Rectal smooth muscle tissue (tissue), 1 donor: ENCODE measurements around the gene NUDC.
"Not testable (repeated sequence)": the region's sequence is repeated elsewhere in the genome, so short reads cannot be mapped to it uniquely, and the experiment has no call there.

Experiments
- H3K27ac ChIP-seq: one replicate; pipeline ENCODE4 v1.7.0; 2013; ENCODE audit warnings: low read depth, low read length, inconsistent platforms
- H3K27me3 ChIP-seq: one replicate; pipeline ENCODE4 v1.7.0; 2013; ENCODE audit warnings: low read length; ENCODE audit not compliant: control insufficient read depth, insufficient read depth
- H3K36me3 ChIP-seq: one replicate; pipeline ENCODE4 v1.7.0; 2013; ENCODE audit warnings: low read length; ENCODE audit not compliant: control insufficient read depth, insufficient read depth
- H3K4me1 ChIP-seq: one replicate; pipeline ENCODE4 v1.7.0; 2013; ENCODE audit warnings: low read length; ENCODE audit not compliant: control insufficient read depth, insufficient read depth
- H3K4me3 ChIP-seq: one replicate; pipeline ENCODE4 v1.7.0; 2013; ENCODE audit warnings: low read length
- H3K9ac ChIP-seq: one replicate; pipeline ENCODE4 v1.7.0; 2013; ENCODE audit warnings: low read length

Gene NUDC

DNA sequence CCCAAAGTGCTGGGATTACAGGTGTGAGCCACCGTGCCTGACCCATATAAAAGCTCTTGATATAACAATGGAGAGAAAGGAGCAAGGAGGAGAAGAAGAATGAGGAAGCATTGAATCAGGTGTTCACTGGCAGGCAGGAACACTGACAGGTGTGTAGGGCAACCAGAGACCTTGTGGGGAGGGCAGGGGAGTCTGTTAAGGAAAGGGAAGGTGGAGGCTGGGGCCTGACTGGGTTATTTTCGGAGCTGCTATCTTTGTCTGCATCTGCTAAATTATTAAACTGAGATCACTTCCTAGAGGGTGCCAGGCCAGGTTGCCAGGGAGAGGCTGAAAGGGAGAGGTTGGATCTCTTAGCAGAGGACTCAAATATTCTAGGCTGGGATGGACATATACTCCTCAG is 65.1 kb downstream of the NUDC start:
- Histone ChIP-seq H3K27ac (no peak overlapping the region), H3K36me3 (no peaks in the 10 kb centered on the region), H3K9ac (no peak overlapping the region), H3K4me1 (no peaks in the 10 kb centered on the region), H3K4me3 (no peak overlapping the region), H3K27me3 (peaks cover 3% of the 10 kb centered on the region)

DNA sequence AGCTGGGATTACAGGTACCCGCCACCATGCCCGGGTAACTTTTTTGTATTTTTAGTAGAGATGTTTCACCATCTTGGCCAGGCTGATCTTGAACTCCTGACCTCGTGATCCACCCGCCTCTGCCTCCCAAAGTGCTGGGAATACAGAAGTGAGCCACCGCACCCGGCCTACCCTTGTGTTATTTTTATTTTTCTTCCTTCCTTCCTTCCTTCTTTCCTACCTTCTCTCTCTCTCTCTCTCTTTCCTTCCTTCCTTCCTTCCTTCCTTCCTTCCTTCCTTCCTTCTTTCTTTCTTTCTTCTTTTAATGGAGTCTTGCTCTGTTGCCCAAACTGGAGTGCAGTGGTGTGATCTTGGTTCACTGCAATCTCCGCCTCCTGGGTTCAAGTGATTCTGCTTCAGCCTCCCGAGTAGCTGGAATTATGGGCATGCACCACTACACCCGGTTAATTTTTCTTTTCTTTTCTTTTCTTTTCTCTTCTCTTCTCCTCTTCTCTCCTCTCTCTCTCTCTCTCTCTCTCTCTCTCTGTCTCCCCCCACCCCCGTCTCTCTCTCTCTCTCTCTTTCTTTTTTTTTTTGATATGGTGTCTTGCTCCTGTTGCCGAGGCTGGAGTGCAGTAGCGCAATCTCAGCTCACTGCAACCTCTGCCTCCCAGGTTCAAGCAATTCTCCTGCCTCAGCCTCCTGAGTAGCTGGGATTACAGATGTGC is 68.0 kb downstream of the NUDC start:
- not testable (repeated sequence) for H3K9ac ChIP-seq, H3K4me3 ChIP-seq, H3K27ac ChIP-seq, H3K27me3 ChIP-seq, H3K4me1 ChIP-seq, H3K36me3 ChIP-seq

DNA sequence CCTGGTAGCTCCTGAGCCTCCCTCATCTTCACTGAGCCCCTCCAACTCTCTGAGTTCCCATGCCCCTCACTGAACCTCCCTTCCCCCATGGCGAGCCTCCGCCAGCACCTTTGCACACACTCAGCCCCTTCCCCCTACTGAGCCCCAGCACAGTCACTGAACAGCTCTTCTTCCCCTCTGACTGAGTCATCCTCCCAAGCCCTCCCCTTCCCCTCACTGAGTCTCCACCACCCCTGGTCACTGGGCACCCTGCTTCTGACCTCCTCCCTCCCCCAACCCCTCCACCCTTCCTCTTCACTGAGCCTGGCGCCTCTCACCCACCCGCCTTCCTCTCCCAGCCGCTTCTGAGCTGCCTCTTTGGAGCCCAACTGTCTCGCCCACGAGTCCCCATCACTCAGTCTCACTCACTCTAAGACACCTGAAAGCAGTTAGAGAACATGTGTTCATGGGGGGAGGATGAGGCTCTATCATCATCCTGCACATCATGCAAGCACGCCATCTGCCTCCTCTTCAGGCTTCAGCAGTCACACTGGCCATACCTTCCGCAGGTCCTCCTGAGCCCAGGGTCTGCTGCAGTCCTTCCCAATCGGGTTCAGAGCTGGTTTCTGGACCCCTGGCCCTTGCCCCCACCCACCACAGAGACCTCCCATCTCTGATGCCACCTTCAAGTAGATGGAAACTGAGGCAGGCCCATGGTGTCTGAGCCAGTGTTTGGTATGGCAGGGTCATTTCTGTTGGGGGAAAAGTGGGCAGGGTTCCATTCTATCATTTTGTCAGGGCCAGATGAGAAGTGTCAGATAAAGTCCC is 70.0 kb downstream of the NUDC start:
- H3K9ac ChIP-seq, result no peak overlapping the region
- no peak overlapping the region for H3K4me3 ChIP-seq
- H3K27me3 ChIP-seq, result peaks cover 17% of the 10 kb centered on the region
- peaks cover 7% of the 10 kb centered on the region for H3K4me1 ChIP-seq
- no peaks in the 10 kb centered on the region for H3K36me3 ChIP-seq
- no peak overlapping the region for H3K27ac ChIP-seq

DNA sequence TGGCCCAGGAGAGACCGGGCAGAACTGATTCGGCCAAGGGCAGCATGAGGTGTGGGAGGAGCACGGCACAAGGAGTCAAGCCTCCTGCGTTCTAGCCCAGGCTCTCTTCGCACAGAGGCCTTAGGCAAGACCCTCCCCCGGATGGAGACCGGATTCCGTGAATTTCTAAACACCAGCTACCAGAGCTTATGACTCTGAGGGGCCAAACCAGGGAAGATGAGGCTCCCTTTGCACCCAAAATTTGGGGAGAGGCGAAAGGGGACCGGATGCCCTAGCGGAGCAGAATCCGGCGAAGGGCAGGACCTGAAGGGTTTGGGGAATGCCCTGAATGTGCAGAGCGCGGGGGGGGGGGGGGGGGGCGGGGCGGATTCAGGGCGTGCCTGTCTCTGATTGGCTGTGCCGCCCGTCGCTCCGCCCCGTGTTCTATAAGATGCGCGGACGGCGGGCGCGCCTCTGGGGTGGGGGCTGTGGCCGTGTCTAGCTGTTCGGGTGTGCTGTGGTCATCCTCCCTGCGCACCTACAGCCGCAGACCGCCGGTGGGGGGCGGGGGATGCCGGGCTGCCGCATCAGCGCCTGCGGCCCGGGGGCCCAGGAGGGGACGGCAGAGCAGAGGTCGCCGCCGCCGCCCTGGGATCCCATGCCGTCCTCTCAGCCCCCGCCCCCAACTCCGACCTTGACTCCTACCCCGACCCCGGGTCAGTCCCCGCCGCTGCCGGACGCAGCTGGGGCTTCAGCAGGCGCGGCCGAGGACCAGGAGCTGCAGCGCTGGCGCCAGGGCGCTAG is 71.9 kb downstream of the NUDC start, which contains the start of gene TRNP1:
TSS of gene TRNP1 (plus strand) at position 456 of the 783 bp plus-strand sequence. CDS start at position 551, 95 bp downstream.
- H3K4me1 ChIP-seq, result peaks cover 15% of the 10 kb centered on the region
- peaks cover 17% of the 10 kb centered on the region for H3K27me3 ChIP-seq
- peak within 1 kb of the TSS; percentile 58 for H3K4me3 ChIP-seq
- H3K9ac ChIP-seq, result no peak within 1 kb of the TSS
- no peaks in the 10 kb centered on the region for H3K36me3 ChIP-seq
- H3K27ac ChIP-seq, result peak within 1 kb of the TSS; percentile 48

DNA sequence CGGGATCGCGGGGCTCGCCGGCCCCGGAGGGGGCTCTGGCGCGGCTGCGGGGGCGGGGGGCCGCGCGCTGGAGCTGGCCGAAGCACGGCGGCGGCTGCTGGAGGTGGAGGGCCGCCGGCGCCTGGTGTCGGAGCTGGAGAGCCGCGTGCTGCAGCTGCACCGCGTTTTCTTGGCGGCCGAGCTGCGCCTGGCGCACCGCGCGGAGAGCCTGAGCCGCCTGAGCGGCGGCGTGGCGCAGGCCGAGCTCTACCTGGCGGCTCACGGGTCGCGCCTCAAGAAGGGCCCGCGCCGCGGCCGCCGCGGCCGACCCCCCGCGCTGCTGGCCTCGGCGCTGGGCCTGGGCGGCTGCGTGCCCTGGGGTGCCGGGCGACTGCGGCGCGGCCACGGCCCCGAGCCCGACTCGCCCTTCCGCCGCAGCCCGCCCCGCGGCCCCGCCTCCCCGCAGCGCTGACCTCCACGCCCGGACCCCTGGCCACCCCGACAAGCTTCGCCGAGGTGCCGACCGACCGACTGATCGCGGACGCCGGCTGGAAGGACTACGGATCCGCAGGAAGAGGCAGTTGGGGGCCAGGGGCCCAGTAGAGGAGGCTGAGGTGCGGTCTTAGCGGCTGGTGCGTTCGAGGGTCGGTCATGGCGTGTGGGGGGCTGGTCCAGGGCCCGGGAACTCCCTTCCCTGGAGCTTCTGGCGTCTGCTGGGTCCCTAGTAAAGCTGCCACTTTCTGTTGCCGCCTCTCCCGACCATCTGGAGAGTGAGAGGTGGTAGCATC is 72.7 kb downstream of the NUDC start:
- H3K9ac ChIP-seq, result no peak overlapping the region
- peak overlapping the region; percentile 58 for H3K4me3 ChIP-seq
- H3K4me1 ChIP-seq, result peaks cover 22% of the 10 kb centered on the region
- H3K27ac ChIP-seq, result peak overlapping the region; percentile 48
- no peaks in the 10 kb centered on the region for H3K36me3 ChIP-seq
- H3K27me3 ChIP-seq, result peaks cover 17% of the 10 kb centered on the region

DNA sequence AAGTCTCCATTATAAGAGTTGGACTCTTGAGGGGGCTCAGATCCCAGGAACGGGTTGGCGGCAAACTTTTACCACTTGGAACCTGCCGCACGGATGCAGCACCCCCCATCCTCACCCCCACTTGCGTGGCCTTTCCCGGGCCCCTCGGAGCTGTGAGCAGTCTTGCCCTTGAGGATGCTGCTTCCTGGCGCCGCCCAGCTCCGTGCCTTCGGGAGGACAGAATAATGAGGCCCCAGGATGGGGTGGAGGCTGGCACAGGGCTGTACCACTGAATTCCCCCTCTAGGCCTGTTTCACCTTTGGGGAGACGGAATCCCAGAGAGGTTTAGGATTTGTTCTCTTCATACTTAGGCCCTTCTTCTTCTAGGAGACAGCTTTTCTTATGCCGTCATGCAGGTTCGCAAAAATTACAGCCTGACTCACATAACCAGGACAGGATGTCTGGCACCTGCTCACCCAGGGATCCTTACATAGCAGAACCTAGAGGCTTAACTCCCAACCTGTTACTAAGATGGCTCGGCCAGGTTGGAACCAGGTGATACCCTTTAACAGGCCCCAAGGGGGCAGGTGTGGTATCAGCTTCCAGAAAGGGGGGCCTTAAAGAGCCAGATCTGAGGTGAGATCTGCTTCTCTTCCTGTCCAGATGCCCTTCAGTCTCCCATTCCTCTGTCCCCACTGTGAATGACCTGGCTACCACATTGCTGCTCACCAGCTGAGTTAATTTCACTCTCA is 73.4 kb downstream of the NUDC start:
- Histone ChIP-seq H3K36me3 (no peaks in the 10 kb centered on the region), H3K27me3 (peaks cover 17% of the 10 kb centered on the region), H3K27ac (no peak overlapping the region), H3K9ac (no peak overlapping the region), H3K4me3 (peak overlapping the region; percentile 58), H3K4me1 (peaks cover 28% of the 10 kb centered on the region)

DNA sequence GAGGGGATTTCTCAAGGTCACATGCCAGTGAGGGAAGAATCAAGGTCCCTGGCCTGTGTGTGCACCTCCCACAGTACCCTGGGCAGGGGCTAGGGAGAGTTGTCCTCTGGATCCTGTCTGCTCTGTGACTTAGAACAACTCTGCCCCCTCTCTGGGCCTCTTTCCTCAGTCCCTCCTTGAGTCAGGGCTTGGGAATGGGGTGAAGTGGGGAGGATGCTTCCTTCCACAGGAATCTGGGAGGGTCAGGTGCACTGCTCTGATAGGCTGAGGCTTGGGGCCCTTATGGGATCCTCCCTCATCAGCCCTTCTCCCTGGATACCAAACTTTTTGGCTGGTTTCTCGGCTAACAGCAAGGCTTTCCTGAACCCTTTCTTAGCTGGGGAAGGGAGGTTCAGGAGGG is 74.5 kb downstream of the NUDC start:
- H3K36me3 ChIP-seq, result no peaks in the 10 kb centered on the region
- H3K27me3 ChIP-seq, result peaks cover 17% of the 10 kb centered on the region
- H3K4me1 ChIP-seq, result peaks cover 39% of the 10 kb centered on the region
- H3K4me3 ChIP-seq, result no peak overlapping the region
- no peak overlapping the region for H3K27ac ChIP-seq
- H3K9ac ChIP-seq, result no peak overlapping the region
